Mononuclear cell (primary cell): ENCODE data around the gene TMEM26. TPM values are rescaled to one million over a fixed set of nuclear protein-coding genes. Genes with fewer than 3 reads are reported as not detected.

Source experiments
- H3K27me3 ChIP-seq: 2 replicates; pipeline ENCODE4 v1.6.0; 2011; ENCODE audit warnings: low read length, control low read depth; ENCODE audit not compliant: insufficient read depth
- H3K4me1 ChIP-seq: 2 replicates; pipeline ENCODE4 v1.5.1; 2011; ENCODE audit warnings: mild to moderate bottlenecking, low read length, control low read depth; ENCODE audit not compliant: insufficient read depth
- H3K4me3 ChIP-seq: 2 replicates; pipeline ENCODE4 v1.5.1; 2011; ENCODE audit warnings: mild to moderate bottlenecking, low read length, moderate library complexity
- H3K9me3 ChIP-seq: 2 replicates; pipeline ENCODE4 v1.5.1; 2011; ENCODE audit warnings: low read depth, mild to moderate bottlenecking, control low read depth, low read length
- total RNA-seq: library from RNA; depleted of rRNA; stranded (reverse); fragments of >200 nt; gene quantifications from one replicate; pipeline ENCODE4 v1.2.3, GENCODE V29; 2012

Gene TMEM26
- total RNA-seq, 1 donor: not detected

DNA sequence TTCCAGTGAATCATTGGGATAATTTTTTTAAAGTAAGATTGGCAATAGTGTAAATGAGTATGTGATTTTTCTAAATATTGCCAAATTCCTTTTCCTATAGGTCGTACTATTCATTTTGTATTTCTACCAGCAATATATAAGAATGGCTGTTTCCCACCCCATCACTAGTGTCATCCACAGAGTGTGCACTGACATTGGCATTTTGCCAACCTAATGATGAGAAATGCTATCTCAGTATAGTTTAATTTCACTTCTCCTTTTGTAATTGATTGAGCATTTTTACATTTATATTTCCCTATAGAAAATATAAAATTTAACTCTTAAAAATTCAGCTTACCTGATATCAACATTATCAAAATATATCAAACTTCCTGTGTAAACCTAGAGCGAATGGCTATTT lies 17.6 kb upstream of the TMEM26 start:
- H3K4me1 ChIP-seq: no peaks in the 10 kb centered on the region
- H3K9me3 ChIP-seq: no peaks in the 10 kb centered on the region
- no peaks in the 10 kb centered on the region for H3K27me3 ChIP-seq

DNA sequence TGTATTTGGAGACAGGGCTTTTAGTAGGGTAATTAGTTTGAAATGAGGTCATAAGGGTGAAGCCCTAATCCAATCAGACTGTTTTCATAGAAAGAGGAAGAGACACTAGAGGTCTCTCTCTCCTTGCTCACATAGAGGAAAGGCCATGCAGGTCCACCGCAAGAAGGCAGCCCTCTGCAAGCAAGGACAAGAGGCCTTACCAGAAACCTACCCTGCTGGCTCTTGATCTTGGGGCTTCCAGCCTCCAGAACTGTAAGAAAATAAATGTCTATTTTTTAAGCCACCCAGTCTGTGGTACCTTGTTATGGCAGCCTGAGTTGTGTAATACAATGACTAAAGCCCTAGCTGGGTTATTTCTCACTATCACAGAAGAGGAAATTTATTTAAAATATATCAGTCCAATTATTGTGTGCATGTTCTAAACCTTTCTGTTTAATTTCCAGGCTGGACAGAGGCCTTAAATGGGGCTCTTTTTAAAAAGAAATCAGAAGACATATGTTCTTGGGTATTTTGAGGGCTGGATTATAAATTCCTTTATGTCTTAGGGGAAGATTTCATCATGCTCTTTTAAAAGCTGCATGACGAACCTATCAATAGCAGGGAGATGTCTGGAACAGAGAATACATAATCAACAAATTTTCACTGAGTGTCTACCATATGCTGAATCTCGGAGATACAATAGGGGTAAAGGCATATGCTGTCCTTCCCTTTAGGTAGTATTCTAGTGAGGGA lies 12.9 kb upstream of the TMEM26 start:
- H3K9me3 ChIP-seq: no peaks in the 10 kb centered on the region
- H3K4me3 ChIP-seq: no peak overlapping the region
- H3K27me3 ChIP-seq: no peaks in the 10 kb centered on the region
- peaks cover 12% of the 10 kb centered on the region for H3K4me1 ChIP-seq

More for the DNA sequence above, 17.6 kb upstream of the TMEM26 start:
- no peak overlapping the region for H3K4me3 ChIP-seq

DNA sequence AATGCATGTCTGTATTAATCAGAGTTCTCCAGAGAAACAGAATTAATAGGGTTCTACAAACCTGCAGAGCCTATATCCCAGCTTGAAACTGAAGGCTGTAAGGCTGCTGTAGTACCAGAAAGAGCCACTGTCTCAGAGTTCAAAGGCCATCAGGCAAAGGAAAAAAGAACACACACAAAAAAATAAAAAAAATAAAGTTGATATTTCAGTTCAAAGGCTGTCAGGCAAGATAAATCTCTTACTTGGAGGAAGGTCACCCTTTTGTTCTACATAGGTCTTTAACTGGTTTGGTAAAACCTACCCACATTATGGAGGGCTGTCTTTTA lies 12.0 kb upstream of the TMEM26 start:
- no peak overlapping the region for H3K4me3 ChIP-seq
- H3K9me3 ChIP-seq: no peaks in the 10 kb centered on the region
- no peaks in the 10 kb centered on the region for H3K27me3 ChIP-seq
- H3K4me1 ChIP-seq: peaks cover 12% of the 10 kb centered on the region

DNA sequence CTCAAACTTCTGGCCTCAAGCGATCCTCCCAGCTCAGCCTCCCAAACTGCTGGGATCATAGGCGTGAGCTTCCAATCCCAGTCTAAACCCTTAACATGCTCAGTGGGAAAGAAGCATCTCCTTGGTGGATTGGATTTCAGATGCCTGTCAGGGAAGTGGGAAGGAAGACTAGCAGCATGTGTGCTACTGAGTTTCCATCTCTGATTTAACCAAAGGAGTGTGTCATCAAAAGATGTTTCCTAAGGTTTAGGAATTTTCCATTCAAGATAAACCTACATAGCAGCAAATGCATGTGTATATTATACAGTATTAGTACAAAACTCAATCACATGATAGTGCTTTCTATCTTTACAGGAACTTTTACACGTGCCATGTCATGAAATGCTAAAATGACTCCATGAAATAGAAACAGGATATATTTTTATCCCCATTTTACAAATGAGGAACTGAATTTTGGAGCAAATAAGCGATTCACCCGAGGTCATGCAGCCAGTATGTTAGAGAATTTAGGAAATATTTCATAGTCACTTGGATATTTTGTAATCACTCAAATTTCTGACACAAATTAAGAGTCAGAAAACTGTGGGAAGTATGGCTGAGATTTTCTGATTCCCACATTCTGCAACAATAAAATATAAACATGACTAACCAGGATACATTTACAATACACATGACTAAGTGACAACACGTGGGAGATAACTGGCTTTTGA lies 11.4 kb upstream of the TMEM26 start:
- Histone ChIP-seq H3K9me3 (no peaks in the 10 kb centered on the region), H3K4me3 (no peak overlapping the region), H3K4me1 (peaks cover 12% of the 10 kb centered on the region), H3K27me3 (no peaks in the 10 kb centered on the region)

DNA sequence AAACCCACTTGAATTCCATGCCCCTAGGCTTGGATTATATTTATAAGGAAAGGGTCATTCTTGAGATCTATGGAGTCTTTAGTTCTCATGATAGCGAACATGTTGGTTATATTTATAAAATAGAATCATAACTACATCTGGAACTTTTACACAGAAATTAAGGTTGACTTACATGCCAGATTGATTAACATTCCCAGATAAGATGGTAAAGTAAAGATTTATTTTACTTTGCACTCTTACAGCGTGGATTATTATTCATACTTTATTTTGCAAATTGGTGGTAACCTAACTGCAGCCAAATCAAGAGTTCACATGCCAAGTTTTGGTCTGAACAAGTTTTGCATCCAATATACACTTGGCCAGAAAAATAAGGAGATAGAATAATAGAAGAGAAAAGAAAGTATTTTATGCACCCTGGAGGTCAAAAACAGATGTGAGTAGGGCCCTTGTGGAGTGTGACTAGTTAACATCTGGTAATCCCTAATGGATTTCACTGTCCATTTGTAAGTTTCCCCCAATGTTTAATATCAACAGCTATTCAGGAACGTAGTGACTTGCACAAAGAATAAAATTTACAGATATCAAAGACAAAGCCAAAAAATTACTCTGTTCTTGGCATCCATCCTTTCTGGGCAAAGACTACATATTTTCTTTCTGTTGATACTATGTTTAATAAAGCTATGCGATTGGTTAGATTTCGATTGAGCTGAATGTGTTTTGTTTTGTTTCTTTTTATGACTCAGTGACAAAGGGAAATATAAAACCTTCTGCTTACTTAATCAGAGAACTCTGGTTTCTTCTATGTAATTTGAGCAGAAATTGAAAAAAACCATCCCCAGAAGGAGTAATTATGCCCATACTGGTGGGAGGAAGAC lies 10.1 kb upstream of the TMEM26 start:
- no peaks in the 10 kb centered on the region for H3K9me3 ChIP-seq
- no peak overlapping the region for H3K4me3 ChIP-seq
- H3K4me1 ChIP-seq: peaks cover 12% of the 10 kb centered on the region
- H3K27me3 ChIP-seq: no peaks in the 10 kb centered on the region

DNA sequence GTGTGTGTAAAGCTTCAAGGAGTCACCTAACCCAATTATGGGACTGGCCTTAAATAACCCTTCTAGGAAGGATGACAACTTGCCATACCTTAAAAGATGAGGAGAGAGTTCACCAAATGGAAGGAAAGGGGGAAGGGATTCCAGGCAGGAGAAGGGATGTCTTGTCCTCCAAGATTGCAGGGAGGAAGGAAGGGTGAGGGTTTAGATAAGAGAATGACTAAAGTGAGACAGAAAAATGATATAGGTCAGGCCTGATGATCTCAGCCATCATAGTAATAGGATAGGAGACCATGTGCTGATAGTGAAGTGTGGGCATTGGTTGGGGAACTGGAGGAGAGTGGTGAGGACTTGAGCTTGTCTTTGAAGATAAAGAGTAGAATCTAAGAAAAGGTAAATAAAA lies 7.7 kb upstream of the TMEM26 start:
- Histone ChIP-seq H3K4me3 (no peak overlapping the region), H3K9me3 (no peaks in the 10 kb centered on the region), H3K27me3 (peaks cover 2% of the 10 kb centered on the region), H3K4me1 (peaks cover 12% of the 10 kb centered on the region)

DNA sequence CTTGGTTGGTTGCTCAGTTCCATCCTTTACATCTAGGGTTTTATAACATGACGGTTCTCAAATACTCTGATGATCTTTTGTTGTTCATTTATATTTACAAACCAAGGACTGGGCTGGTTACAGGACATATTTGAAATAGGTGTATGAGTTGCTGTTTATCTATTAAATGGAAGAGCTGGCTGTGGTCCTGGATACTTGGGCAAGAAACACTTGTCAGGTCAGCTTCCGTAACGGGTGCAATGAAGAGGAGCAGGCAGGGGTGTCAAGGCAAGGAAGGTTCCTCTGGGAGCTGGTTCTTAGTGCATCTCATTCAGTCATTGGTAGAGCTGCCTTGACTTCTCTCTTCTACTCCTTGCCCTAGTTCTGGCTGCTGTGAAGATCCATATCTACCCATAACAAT lies 4.8 kb upstream of the TMEM26 start:
- Histone ChIP-seq H3K4me3 (no peak overlapping the region), H3K27me3 (peaks cover 16% of the 10 kb centered on the region), H3K4me1 (peaks cover 6% of the 10 kb centered on the region), H3K9me3 (no peaks in the 10 kb centered on the region)

DNA sequence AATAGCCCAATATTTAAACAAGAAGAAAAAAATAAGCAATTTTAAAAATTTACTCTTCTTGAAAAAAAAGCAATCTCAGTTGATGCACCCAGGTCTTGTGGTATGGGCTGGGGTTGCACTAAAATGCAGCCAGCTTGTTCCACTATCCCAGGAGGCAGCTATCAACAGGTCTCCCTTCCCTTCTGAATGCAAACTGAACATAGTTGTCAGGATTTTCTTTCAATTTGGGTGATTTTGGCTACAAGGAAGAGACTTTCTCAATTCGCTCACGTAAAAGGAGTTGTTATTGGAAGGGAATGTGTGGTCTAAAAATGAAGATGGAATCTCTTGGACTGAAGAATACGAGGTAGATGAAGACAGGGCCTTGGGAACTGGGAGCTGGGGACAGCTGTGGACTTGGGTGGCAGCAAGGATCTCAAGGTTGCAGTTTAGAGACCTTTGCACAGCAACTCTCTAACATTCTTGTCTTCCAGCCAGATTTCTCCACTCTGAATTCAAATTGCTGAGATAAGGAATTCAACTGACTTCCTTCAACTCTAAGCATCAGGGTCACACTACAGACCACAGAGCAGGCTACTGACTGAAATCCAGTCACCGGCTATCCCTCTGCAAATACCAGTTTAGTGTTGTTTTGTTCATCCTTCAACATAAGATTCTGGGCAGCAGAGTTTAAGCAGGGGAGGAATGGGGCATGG lies 3.1 kb upstream of the TMEM26 start:
- H3K4me1 ChIP-seq: peaks cover 17% of the 10 kb centered on the region
- H3K9me3 ChIP-seq: no peaks in the 10 kb centered on the region
- H3K4me3 ChIP-seq: no peak overlapping the region
- H3K27me3 ChIP-seq: peaks cover 30% of the 10 kb centered on the region

DNA sequence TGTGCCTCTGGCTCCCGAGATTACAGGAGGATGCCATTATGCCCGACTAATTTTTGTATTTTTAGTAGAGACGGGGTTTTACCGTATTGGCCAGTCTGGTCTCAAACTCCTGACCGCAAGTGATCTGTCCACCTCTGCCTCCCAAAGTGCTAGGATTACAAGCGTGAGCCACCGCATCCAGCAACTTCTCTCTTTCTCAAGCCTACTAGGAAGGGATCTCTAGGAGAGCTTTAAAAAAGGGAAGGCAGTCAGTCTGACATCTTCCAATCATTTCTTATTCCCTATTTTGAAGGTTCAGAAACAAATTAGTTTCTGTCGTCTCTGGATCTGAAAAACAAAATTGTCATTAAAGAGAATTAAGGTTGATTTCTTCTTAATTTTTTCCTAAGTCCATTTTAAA lies 2.5 kb upstream of the TMEM26 start:
- Histone ChIP-seq H3K4me3 (no peak overlapping the region), H3K9me3 (no peaks in the 10 kb centered on the region), H3K4me1 (peaks cover 17% of the 10 kb centered on the region), H3K27me3 (peaks cover 35% of the 10 kb centered on the region)

DNA sequence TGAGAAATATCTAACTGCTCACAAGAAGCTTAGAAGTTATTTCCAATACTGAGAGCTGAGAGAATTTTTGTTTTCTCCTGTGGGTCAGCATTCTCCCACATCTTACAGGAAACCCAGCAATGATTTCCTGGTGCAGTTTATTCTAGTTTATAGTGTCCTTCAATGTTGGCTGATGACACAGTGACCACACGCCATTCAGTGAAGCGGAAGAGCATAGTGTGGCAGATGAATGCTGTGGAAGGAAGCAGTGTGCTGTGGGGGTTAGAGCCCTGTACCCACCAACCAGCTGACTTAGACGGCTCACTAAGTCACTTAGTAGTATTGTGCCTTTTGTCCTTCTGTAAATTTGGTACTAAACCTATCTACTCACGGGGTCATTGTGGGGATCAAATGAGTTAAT lies 1.4 kb upstream of the TMEM26 start:
- H3K4me1 ChIP-seq: peaks cover 17% of the 10 kb centered on the region
- peaks cover 35% of the 10 kb centered on the region for H3K27me3 ChIP-seq
- no peaks in the 10 kb centered on the region for H3K9me3 ChIP-seq
- no peak overlapping the region for H3K4me3 ChIP-seq

DNA sequence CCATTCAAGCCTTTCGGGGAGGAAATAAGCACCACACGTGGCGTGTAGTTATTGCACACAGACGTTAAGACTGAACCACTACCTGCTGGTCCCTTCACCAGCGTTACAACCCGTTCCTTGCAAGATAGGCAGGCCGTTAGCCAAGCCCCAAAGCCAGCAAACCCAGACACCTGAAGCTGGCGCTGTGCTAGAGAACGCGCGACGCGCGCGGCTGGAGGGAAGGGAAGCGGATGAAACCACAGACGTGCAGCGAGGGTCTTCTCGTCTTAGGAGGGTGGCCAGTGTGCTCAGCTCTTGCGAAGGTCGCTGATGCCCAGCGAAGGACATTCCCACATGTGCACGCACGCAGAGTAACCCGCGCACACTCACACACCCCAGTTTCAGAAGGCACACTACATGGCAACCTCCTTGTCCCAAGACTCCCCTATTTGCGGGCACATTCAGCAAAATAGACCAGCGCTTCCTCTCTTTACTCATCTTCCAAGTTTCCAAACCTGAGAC lies 980 bp downstream of the TMEM26 start:
- no peaks in the 10 kb centered on the region for H3K9me3 ChIP-seq
- no peak overlapping the region for H3K4me3 ChIP-seq
- H3K4me1 ChIP-seq: peaks cover 17% of the 10 kb centered on the region
- H3K27me3 ChIP-seq: peaks cover 35% of the 10 kb centered on the region

DNA sequence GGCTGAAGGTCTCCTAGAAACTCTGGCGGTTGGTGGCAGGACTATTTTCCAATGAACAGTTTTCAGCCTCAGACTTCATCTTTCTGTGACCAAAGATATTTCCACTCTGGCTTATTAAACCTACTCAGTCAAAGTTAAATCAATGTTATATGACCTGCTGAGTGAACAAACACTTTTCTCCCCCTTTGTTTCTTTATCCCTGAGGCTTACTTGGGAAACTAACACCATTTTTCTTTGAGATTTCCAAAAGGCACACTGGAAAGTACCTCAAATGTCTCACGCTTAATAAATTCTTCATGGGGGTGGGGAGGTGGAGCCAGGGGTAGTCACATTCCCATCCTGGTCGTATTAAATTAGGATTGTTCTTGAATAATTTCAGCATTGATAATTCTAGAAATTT lies 1.8 kb downstream of the TMEM26 start:
- H3K4me1 ChIP-seq: peaks cover 17% of the 10 kb centered on the region
- no peaks in the 10 kb centered on the region for H3K9me3 ChIP-seq
- H3K4me3 ChIP-seq: no peak overlapping the region
- H3K27me3 ChIP-seq: peaks cover 32% of the 10 kb centered on the region

DNA sequence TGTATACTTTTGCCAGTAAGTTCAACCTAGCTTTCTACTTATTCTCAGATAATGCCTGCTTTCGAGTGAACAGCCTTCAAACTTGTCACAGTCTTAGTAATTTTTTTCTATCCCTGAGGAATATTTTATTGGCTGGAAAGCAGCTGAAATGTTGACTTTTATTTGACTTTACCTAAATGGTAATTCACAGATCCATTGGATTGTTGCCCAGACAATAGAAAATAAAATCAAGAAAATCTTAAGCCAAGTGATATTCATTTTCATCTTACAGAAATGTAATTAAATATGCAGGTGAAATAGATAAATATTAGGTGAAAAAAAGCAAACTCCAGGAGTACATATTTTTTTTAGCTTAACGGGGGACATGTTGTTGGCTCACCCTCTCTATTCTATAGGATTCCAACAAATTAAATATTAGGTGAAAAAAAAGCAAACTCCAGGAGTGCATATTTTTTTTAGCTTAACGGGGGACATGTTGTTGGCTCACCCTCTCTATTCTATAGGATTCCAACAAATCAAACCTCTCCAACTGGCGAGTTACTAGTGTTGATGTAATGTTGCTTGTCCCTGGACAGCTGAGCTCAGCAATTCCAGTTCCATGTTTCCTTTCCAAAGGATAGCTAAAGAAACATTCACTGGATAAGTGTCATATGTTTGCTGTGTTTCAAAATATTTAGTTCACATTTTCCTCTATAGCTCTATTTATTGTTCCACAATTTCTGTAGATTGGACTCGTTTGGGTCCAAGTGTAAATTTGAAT lies 4.2 kb downstream of the TMEM26 start:
- peaks cover 28% of the 10 kb centered on the region for H3K27me3 ChIP-seq
- peaks cover 17% of the 10 kb centered on the region for H3K4me1 ChIP-seq
- H3K4me3 ChIP-seq: no peak overlapping the region
- no peaks in the 10 kb centered on the region for H3K9me3 ChIP-seq

DNA sequence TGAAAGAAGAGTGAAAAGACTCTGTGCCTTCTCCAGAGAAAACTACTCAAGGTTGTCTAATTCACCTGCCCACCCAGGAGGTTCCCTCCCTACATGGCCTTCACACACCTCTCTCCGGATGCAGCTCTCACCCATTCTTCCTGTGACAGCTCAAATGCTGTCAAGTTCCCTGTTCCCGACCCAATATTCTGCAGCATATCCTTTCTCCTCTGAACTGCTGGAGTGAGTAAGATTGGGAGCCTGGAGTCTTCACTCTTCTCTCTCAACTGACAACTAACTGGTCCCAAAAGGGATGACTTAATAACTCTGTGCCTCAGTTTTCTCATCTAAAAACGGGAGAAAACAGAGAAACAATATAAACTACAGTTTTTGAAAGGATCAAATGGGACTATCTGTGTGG lies 5.1 kb downstream of the TMEM26 start:
- H3K4me3 ChIP-seq: no peak overlapping the region
- H3K4me1 ChIP-seq: peaks cover 12% of the 10 kb centered on the region
- peaks cover 19% of the 10 kb centered on the region for H3K27me3 ChIP-seq
- no peaks in the 10 kb centered on the region for H3K9me3 ChIP-seq
